MCF 10A (cell line): ENCODE results near the gene CD9. TPM values are rescaled to one million over a fixed set of nuclear protein-coding genes. Genes with fewer than 3 reads are reported as not detected.

Experiments used
- BruUV-seq: library from RNA; stranded (reverse); fragments of 400-500 nt; replicated peaks from 2 replicates; lab custom pipeline; 2021; lab: Mats Ljungman, UMichigan
- CTCF ChIA-PET: fragments of 300-600 bp; sonication (Branson Sonifier 250); formaldehyde crosslinking; extraction: SDS; loops from one replicate; lab custom pipeline; 2021; ENCODE audit warnings: antibody characterized with exemption, inconsistent platforms; lab: Yijun Ruan, JAX
- POLR2A ChIA-PET: fragments of 300-600, 350-650 bp; sonication (Branson Sonifier 250); formaldehyde crosslinking; extraction: SDS; loops from one replicate; lab custom pipeline; 2020; ENCODE audit warnings: antibody characterized with exemption, inconsistent platforms; lab: Yijun Ruan, JAX
- DNase-seq: peaks from one replicate; pipeline ENCODE4 v3.0.0-alpha.2; 2018; ENCODE audit not compliant: unreplicated experiment
- H3K27ac Mint-ChIP-seq: one replicate; pipeline ENCODE4 v1.8.0; 2022; ENCODE audit warnings: mild to moderate bottlenecking, low read depth, mixed read lengths; ENCODE audit not compliant: unreplicated experiment
- H3K27me3 Mint-ChIP-seq: one replicate; pipeline ENCODE4 v1.8.0; 2022; ENCODE audit warnings: mixed read lengths; ENCODE audit not compliant: insufficient read depth, unreplicated experiment
- H3K36me3 Mint-ChIP-seq: one replicate; pipeline ENCODE4 v1.8.0; 2022; ENCODE audit warnings: mild to moderate bottlenecking, moderate library complexity, mixed read lengths; ENCODE audit not compliant: insufficient read depth, unreplicated experiment
- H3K4me1 Mint-ChIP-seq: one replicate; pipeline ENCODE4 v1.8.0; 2022; ENCODE audit warnings: mixed read lengths; ENCODE audit not compliant: insufficient read depth, unreplicated experiment
- H3K4me3 Mint-ChIP-seq: one replicate; pipeline ENCODE4 v1.8.0; 2022; ENCODE audit warnings: mild to moderate bottlenecking, moderate library complexity, mixed read lengths; ENCODE audit not compliant: unreplicated experiment
- H3K9me3 Mint-ChIP-seq: one replicate; pipeline ENCODE4 v1.8.0; 2022; ENCODE audit warnings: mixed read lengths; ENCODE audit not compliant: unreplicated experiment
- intact Hi-C: fragments of 100-400 bp; cut with micrococcal nuclease; formaldehyde crosslinking; loops from 2 replicates; pipeline ENCODE4 v1.14.1; 2022
- total RNA-seq: library from RNA; stranded (reverse); gene quantifications from 2 replicates; pipeline ENCODE4 v1.2.3, GENCODE V29; 2022
- TF ChIP-seq, protein P1 (sequence below): fragments of 200-600 bp; IDR thresholded peaks from one replicate; pipeline ENCODE4 v1.8.0; 2022; ENCODE audit warnings: antibody characterized with exemption, mild to moderate bottlenecking; ENCODE audit not compliant: unreplicated experiment

CD9 gene
- total RNA-seq, 1 experiment from 2014 or later = 31.1 TPM

DNA sequence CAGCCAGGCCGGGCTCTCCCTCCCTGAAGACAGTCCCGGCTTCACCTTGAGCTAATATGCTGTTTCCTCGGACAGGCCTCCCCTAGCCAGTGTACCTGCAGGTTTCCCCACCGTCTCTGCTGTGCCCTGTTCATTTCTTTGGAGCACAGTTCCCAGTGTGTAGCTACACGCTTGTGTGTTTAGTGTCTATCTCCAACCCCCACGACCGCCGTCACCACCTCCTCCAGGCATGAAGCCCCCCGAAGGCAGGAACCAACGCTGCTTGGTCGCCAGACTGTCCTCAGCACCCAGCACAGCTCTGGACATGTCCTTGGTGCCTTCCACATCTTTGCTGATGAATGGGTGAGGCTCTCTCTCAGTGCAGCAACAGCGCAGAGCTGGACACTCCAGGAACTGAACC lies 84.1 kb downstream of the CD9 start:
- POLR2A ChIA-PET = interaction anchor here (0.7 to 2.2 kb wide), 5 partner anchors 69 to 297 kb away, joined by 3 to 20 read pairs (median 3); no protein-coding TSS in a partner anchor
- intact Hi-C loops = loop anchor here (10.0 kb wide), 1 partner anchor 189 kb away; no protein-coding TSS in a partner anchor
- no peak for DNase-seq
- H3K36me3 Mint-ChIP-seq = peaks cover 13% of the 10 kb centered on the region
- no TSS peak for BruUV-seq
- TF ChIP-seq, protein P1, sequence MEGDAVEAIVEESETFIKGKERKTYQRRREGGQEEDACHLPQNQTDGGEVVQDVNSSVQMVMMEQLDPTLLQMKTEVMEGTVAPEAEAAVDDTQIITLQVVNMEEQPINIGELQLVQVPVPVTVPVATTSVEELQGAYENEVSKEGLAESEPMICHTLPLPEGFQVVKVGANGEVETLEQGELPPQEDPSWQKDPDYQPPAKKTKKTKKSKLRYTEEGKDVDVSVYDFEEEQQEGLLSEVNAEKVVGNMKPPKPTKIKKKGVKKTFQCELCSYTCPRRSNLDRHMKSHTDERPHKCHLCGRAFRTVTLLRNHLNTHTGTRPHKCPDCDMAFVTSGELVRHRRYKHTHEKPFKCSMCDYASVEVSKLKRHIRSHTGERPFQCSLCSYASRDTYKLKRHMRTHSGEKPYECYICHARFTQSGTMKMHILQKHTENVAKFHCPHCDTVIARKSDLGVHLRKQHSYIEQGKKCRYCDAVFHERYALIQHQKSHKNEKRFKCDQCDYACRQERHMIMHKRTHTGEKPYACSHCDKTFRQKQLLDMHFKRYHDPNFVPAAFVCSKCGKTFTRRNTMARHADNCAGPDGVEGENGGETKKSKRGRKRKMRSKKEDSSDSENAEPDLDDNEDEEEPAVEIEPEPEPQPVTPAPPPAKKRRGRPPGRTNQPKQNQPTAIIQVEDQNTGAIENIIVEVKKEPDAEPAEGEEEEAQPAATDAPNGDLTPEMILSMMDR = no peak
- H3K9me3 Mint-ChIP-seq = no peaks in the 10 kb centered on the region
- CTCF ChIA-PET = interaction anchor here (0.5 to 8.9 kb wide), 55 partner anchors 8 to 1427 kb away, joined by 3 to 209 read pairs (median 5); partner anchors contain the start of gene CD9
- H3K4me3 Mint-ChIP-seq = no peak overlapping the region
- H3K27me3 Mint-ChIP-seq = no peaks in the 10 kb centered on the region
- H3K4me1 Mint-ChIP-seq = peaks cover 40% of the 10 kb centered on the region
- no peak overlapping the region for H3K27ac Mint-ChIP-seq

DNA sequence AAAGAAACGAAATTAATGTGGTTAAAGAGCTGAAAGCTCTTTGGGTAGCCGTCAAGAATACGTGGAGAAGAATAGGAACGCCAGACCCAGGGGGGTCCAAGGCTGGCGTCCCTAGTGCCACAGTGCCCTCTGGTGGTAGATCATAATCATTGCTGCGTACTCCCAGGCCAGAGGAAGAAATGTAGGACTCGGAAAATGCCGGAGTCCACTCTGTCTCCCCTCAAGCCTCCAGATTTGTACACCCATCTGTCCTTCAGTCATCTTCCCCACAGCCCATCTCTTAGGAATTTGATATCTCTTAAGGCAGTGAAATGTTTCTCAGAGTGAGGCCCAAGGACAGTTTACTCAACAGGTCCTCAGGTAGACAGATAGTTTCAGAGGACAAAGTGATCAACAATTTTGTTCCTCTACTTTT lies 84.9 kb downstream of the CD9 start:
- intact Hi-C loops = loop anchor here (1.0 to 10.0 kb wide), 6 partner anchors 90 to 319 kb away; no protein-coding TSS in a partner anchor
- H3K27ac Mint-ChIP-seq = no peak overlapping the region

DNA sequence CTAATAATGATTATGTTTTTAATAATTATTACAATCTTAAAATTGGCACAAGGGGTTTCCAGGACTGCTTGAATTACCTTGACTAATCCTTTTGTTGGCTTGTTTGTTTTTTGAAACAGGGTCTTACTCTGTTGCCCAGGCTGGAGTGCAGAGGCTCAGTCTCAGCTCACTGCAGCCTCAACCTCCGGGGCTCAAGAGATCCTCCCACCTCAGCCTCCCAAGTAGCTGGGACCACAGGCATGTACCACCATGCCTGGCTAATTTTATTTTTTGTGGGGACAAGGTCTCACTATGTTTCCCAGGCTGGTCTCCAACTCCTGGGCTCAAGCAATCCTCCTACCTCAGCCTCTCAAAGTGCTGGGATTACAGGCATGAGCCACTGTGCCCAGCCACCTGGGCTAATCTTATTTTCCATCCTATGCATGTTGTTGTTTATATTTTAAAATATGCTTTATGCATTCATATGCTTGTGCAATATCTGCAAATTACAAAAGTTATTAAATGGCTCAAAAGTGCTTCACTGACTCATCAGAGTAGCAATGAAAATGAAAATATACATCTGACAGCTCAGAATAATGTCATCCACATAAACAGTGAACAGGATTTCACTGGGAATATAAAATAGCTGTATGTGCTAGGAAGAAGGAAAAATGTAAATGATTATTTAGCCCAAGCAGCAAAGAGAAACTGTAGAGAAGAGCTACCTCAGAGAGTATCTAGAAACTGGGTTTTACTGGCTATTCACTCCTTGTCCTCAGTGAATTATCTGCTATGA lies 85.5 kb downstream of the CD9 start:
- peaks cover 27% of the 10 kb centered on the region for H3K4me1 Mint-ChIP-seq
- TF ChIP-seq, protein P1 = no peak
- ChIA-PET CTCF (interaction anchor here (0.7 to 8.9 kb wide), 38 partner anchors 7 to 715 kb away, joined by 3 to 209 read pairs (median 4); partner anchors contain the start of gene CD9), POLR2A (interaction anchor here (0.6 to 3.5 kb wide), 17 partner anchors 7 to 320 kb away, joined by 3 to 23 read pairs (median 7); partner anchors contain the start of genes CD9 and LTBR)
- no peaks in the 10 kb centered on the region for H3K27me3 Mint-ChIP-seq
- H3K4me3 Mint-ChIP-seq = no peak overlapping the region
- H3K27ac Mint-ChIP-seq = peak overlapping the region; percentile 57
- no TSS peak for BruUV-seq
- H3K9me3 Mint-ChIP-seq = no peaks in the 10 kb centered on the region
- DNase-seq = peak; percentile 62
- H3K36me3 Mint-ChIP-seq = peaks cover 13% of the 10 kb centered on the region
- intact Hi-C loops = loop anchor here (1.0 to 10.0 kb wide), 6 partner anchors 90 to 319 kb away; no protein-coding TSS in a partner anchor

More for the DNA sequence above, 84.9 kb downstream of the CD9 start:
- H3K9me3 Mint-ChIP-seq = no peaks in the 10 kb centered on the region
- POLR2A ChIA-PET = interaction anchor here (1.0 to 2.2 kb wide), 5 partner anchors 70 to 296 kb away, joined by 3 to 20 read pairs (median 4); no protein-coding TSS in a partner anchor
- H3K36me3 Mint-ChIP-seq = peaks cover 13% of the 10 kb centered on the region
- H3K4me3 Mint-ChIP-seq = no peak overlapping the region
- H3K4me1 Mint-ChIP-seq = peaks cover 34% of the 10 kb centered on the region
- CTCF ChIA-PET = interaction anchor here (0.5 to 8.9 kb wide), 54 partner anchors 8 to 1428 kb away, joined by 3 to 209 read pairs (median 5); partner anchors contain the start of gene CD9
- TF ChIP-seq, protein P1 = peak; percentile 94
- H3K27me3 Mint-ChIP-seq = no peaks in the 10 kb centered on the region
- no TSS peak for BruUV-seq
- peak; percentile 76 for DNase-seq

Other genes with a start within 250 kb of the CD9 start
- gene VWF, start 75.7 kb upstream of the CD9 start, total RNA-seq = not detected in 2 replicates
- not detected in 2 replicates for gene PLEKHG6, start 110.3 kb downstream of the CD9 start, total RNA-seq
- gene TNFRSF1A, start 141.7 kb downstream of the CD9 start, total RNA-seq = 103 and 110 TPM in 2 replicates
- gene SCNN1A, start 175.2 kb downstream of the CD9 start, total RNA-seq = 136 and 139 TPM in 2 replicates
- 158 and 169 TPM in 2 replicates for gene LTBR, start 183.8 kb downstream of the CD9 start, total RNA-seq
- gene CD27, start 244.6 kb downstream of the CD9 start, total RNA-seq = not detected in 2 replicates